ES-I3 (cell line): ENCODE measurements around the gene RNF217.
"Not testable (repeated sequence)": the region's sequence is repeated elsewhere in the genome, so short reads cannot be mapped to it uniquely, and the experiment has no call there.

Source experiments
- H3K36me3 ChIP-seq: 2 replicates; pipeline ENCODE4 v1.6.1; 2013; ENCODE audit warnings: mild to moderate bottlenecking, low read length, control low read depth, moderate library complexity; ENCODE audit not compliant: insufficient read depth
- H3K4me1 ChIP-seq: 2 replicates; pipeline ENCODE4 v1.6.1; 2013; ENCODE audit warnings: mild to moderate bottlenecking, control low read depth, low read length; ENCODE audit not compliant: insufficient read depth
- H3K9ac ChIP-seq: 2 replicates; pipeline ENCODE4 v1.6.1; 2013; ENCODE audit warnings: low read depth, mild to moderate bottlenecking, low read length, moderate library complexity
- H3K9me3 ChIP-seq: 2 replicates; pipeline ENCODE4 v1.6.1; 2013; ENCODE audit warnings: mild to moderate bottlenecking, low read length, moderate library complexity; ENCODE audit not compliant: control insufficient read depth, insufficient read depth

RNF217 gene

DNA sequence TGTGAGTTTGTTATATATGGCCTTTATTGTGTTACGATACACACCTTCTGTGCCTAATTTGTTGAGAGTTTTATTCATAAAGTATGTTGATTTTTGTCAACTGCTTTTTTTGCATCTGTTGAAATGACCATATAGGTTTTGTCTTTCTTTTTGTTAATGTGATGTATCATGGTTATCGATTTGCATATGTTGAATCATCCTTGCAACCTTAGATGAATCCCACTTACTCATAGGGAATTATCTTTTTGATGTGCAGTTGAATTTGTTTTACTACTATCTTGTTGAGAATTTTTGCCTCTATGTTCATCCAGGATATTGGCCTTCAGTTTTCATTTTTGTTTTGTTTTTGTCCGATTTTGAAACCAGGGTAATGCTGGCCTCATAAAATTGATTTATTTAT lies 145.7 kb downstream of the RNF217 start:
- Histone ChIP-seq H3K9me3 (0 out of 2 replicates have a peak, but pooled peaks cover 3% of the 10 kb centered on the region), H3K36me3 (no peaks in the 10 kb centered on the region), H3K4me1 (peaks cover 8% of the 10 kb centered on the region), H3K9ac (no peak overlapping the region)

DNA sequence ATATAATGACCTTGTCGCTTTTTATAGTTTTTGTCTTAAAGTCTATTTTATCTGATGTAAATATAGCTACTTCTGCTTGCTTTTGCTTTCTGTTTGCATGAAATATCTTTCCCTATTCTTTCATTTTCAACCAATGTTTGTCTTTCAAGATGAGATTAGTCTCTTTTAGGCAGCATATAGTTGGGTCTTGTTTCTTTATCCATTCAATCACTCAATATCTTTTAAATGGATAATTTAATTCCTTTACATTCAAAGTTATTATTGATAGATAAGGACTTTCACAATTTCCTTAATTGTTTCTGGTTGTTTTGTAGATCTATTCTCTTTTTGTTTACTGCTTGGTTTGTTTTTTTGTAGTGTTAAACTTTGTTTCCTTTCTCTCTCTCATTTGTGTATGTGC lies 147.8 kb downstream of the RNF217 start:
- Histone ChIP-seq H3K36me3 (no peaks in the 10 kb centered on the region), H3K9ac (no peak overlapping the region), H3K4me1 (no peaks in the 10 kb centered on the region), H3K9me3 (0 out of 2 replicates have a peak, but pooled peaks cover 3% of the 10 kb centered on the region)

DNA sequence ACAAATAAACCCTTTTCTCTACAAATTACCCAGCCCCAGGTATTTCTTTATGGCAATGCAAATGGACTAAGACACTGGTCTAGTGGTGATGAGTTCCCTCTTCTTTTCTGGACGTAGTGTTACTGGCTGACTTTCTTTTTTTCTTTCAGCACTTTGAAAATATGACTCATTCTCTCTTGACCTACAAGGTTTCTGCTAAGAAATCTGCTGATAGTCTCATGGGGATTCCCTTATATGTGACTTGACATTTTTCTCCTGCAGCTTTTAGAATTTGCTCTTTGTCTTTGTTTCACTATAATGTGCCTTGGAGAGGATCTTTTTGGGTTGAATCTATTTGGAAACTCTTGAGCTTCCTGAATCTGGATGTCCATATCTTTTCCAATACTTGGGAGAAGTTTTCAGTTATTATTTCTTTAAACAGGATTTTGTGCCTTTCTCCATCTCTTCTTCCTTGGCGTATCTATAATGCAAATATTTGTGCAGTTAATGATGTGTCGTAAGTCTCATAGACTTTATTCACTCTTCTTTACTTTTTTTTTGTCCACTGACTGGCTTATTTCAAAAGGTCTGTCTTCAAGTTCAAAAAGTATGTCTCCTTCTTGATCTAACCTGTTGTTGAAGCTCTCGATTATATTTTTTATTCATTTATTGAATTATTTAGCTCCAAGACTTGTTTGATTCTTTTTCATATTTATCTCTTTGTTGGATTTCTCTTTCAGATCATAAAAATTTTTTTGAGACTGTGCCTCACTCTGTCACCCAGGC lies 149.2 kb downstream of the RNF217 start:
- Histone ChIP-seq H3K36me3 (no peaks in the 10 kb centered on the region), H3K9me3 (0 out of 2 replicates have a peak, but pooled peaks cover 3% of the 10 kb centered on the region), H3K4me1 (no peaks in the 10 kb centered on the region), H3K9ac (no peak overlapping the region)

DNA sequence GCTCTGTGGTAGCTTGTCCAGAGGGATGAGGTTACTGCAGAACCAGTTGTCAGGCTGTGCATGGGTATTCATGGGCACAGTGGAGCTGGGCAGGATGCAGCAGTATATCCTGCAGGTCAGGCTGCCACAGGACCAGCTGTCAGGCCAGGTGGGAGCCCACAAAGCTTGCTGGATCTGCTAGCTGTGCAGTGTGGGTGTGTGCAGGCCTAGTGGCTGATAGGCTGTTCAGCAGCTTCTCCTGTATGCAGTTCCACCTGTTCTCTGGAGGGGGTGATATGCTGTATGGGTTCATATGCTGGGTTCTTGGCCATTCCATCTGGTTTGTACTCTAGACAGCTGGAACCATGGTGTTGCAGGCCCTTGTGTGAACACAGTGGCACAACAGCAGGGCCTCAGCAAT lies 150.7 kb downstream of the RNF217 start:
- Histone ChIP-seq H3K36me3 (no peaks in the 10 kb centered on the region), H3K4me1 (no peaks in the 10 kb centered on the region), H3K9me3 (0 out of 2 replicates have a peak, but pooled peaks cover 3% of the 10 kb centered on the region), H3K9ac (no peak overlapping the region)

DNA sequence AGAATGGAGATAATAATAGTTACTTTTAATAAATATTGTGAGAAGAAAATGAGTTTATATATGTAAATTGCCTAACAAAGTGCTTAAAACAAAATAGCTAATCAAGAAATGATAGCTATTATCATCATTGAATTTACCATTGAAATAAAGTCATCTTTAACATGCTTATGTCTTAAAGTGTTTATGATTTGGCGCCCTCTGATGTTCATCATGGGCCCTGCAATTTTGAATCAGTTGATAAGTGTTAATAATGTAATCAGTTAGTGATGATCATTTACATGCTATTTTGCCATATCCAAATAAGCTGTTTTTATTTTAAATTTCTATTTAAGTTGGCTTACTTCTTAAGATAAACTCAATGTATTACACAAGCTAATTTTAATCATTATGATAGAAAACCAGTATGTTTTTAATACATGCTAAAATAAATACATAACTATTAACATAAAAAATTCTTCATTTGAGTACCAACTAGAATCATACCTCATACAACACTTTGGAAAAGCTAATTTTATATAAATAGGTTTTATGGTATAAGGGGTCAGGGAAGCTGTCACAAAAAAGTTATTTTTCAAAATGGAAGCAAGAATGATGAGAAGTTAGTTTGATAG lies 152.1 kb downstream of the RNF217 start:
- H3K36me3 ChIP-seq: no peaks in the 10 kb centered on the region
- H3K4me1 ChIP-seq: no peaks in the 10 kb centered on the region
- no peak overlapping the region for H3K9ac ChIP-seq
- H3K9me3 ChIP-seq: 0 out of 2 replicates have a peak, but pooled peaks cover 3% of the 10 kb centered on the region

DNA sequence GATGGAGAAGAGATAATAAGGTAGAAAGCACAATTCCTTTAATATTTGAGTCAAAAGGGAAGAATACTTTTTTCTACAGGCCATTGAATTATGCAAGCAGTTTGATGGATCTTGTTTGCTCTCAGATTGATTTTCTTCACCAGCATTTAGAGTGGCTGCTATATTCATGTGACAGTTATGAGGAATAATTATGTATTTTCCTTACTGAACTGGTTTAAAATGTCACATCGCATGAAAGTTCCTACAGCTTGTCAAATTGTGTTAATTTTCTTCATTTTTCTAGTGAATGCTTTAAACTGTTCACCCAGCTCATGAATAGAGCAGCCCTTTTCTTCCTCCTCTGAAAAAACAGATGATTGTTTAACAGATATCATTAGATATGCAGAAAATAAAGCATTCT lies 153.9 kb downstream of the RNF217 start:
- H3K36me3 ChIP-seq: no peaks in the 10 kb centered on the region
- no peaks in the 10 kb centered on the region for H3K9me3 ChIP-seq
- no peak overlapping the region for H3K9ac ChIP-seq
- no peaks in the 10 kb centered on the region for H3K4me1 ChIP-seq

DNA sequence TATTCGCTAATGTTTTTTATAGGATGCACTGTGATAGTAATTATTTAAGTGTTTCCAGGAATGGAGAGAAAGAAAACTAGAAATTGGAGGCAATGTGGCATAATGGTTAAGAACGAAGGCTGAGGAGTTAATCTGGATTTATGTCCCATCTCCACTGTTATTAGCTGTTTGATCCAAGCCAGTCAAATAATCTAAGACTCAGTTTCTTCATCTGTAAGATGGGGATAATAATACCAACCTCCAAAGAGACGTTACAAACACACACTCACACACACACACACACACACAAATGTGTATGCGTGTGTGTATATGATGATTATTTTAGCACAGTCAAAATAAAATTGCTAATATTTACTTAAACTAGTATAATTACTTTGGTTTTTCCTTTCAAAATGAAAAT lies 154.5 kb downstream of the RNF217 start:
- Histone ChIP-seq H3K9ac (no peak overlapping the region), H3K36me3 (no peaks in the 10 kb centered on the region), H3K4me1 (no peaks in the 10 kb centered on the region), H3K9me3 (no peaks in the 10 kb centered on the region)

DNA sequence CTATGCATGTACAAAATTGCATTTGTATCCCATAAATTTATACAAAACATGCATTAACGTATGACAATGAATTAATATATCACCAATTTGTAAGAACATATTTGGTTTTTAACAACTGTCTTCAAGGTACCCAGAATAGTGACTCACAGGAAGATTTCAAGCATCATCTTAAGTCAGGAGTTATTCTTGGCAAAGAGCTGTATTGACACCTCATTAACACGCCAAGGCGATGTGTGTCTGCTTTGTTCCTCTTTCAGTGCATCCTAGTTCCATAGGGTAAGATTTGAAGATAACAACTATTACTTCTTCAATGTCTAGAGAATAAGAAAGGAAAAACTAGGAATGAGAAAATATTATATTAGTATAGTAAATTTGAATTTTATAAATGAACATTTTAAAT lies 155.6 kb downstream of the RNF217 start:
- no peaks in the 10 kb centered on the region for H3K4me1 ChIP-seq
- H3K36me3 ChIP-seq: no peaks in the 10 kb centered on the region
- no peak overlapping the region for H3K9ac ChIP-seq
- no peaks in the 10 kb centered on the region for H3K9me3 ChIP-seq

DNA sequence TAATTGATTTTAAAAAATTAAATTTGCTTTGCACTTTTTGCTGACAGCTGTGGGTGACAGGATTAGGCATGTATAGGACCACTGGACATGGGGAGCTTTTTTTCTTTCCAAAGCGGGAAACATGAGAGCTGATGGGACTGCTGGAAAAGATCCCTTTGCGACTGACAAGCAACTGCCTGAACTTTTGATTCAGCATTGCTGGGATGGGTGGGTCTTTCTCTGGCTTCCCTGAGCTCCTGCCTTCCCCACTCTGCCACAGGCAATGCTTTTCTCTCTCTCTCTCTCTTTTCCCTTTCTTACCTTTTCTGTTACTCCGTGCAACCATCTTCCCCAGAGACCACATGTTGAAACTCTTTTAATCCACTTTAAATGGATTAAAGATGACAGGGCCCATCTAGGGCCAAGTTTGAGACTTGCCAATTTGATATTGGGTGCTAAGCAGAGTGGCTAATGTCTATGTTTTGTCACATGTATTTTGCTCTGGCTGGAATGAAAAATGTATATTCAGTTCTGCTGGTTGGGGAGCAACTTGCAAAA lies 157.9 kb downstream of the RNF217 start:
- Histone ChIP-seq H3K4me1 (no peaks in the 10 kb centered on the region; the same call in 1 of the 2 replicates), H3K9me3 (no peaks in the 10 kb centered on the region; the same call in 1 of the 2 replicates), H3K36me3 (no peaks in the 10 kb centered on the region), H3K9ac (no peak overlapping the region)

DNA sequence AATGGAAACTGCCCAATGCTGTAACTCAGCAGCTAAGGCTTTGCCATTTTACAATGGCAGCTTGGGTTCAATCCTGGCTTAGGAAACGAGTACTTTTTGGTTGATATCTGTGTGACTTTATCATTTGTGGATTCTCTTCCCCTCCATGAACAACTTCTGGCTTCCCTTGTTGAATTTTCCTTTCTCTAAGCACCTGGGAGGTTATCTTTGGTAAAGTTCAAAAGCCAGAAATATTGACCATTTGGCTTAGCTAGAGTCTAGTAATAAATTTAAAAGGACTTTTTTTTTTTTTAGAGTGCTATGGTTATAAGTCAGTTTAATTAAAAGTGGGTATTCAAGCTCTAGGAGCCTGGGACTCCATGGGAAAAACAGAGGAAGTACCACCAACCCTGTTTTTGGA lies 159.7 kb downstream of the RNF217 start:
- Histone ChIP-seq H3K4me1 (no peaks in the 10 kb centered on the region; the same call in 1 of the 2 replicates), H3K9ac (no peak overlapping the region), H3K36me3 (no peaks in the 10 kb centered on the region), H3K9me3 (no peaks in the 10 kb centered on the region; the same call in 1 of the 2 replicates)

DNA sequence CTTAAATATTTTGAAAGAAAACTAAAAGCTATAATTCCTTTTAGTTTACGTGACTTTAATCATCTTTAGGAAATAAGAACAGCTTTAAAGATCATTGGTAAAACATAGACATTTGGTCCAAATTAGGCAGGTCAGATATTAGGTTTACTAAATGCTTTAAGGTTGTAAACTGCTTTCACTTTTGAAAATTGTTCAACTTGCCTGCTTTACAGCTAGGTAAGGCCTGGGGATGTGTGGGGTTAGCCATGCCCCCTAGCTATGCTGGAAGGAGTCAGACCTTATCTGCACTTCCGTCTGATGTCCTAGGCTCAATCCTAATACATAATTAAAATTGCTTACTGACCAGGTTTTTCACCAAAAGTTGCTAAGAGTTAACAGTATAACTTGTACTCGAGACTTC lies 160.8 kb downstream of the RNF217 start:
- Histone ChIP-seq H3K9ac (no peak overlapping the region), H3K9me3 (no peaks in the 10 kb centered on the region; the same call in 1 of the 2 replicates), H3K36me3 (no peaks in the 10 kb centered on the region), H3K4me1 (no peaks in the 10 kb centered on the region; the same call in 1 of the 2 replicates)

DNA sequence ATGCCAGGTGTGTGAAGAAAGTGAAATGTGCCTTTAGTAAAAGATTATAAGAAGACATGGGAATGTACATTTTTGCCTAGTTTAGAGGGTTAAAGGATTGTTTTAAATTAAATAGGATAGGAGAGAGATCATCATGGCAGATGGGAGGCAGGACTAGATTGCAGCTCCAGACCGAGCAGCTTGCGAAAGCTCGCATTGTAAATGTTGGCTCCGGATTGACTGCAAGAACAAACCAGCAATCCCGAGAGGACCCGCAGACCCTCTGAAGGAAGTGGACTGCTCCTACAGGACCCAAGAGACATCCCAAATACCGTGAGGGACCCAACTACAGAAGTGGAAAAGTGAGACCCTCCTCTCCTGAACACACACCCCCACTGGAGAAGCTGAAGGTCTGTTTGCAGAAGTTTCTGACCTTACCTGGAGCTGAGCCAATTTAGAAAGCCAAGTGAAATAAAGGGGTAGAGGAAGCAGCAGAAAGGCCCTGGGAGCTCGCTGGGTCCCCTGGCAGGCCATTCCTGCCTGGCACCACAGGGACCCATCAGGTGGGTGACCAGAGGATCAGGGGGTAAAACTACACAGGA lies 161.3 kb downstream of the RNF217 start:
- no peaks in the 10 kb centered on the region; the same call in 1 of the 2 replicates for H3K9me3 ChIP-seq
- H3K4me1 ChIP-seq: no peaks in the 10 kb centered on the region; the same call in 1 of the 2 replicates
- H3K9ac ChIP-seq: no peak overlapping the region
- no peaks in the 10 kb centered on the region for H3K36me3 ChIP-seq

DNA sequence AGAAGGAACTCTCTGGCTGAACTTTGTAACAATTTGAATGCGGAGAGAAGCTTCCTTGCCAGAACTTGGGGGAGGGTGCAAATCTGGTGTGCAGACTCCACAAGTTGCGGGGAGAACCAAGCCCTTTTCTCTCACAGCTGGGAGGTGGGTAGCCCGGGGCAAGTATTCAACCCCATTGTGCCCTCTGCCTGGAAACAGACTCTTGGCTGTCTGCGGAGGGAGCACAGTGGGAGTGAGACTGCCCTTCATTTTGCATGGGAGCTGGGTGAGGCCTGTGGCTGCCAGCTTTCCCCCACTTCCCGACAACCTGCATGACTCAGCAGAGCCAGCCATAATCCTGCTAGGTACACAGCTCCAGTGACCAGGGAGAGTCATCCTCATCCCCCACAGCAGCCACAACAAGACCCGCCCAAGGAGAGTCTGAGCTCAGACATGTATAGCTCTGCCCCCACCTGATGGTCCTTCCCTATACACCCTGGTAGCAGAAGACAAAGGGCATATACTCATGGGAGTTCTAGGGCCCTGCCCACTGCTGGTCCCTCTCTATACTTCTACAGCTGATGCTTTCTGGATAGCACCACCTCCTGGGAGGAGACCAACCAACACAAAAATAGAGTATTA lies 161.9 kb downstream of the RNF217 start:
- no peaks in the 10 kb centered on the region for H3K36me3 ChIP-seq
- H3K9ac ChIP-seq: no peak overlapping the region
- no peaks in the 10 kb centered on the region; the same call in 1 of the 2 replicates for H3K9me3 ChIP-seq
- no peaks in the 10 kb centered on the region; the same call in 1 of the 2 replicates for H3K4me1 ChIP-seq

DNA sequence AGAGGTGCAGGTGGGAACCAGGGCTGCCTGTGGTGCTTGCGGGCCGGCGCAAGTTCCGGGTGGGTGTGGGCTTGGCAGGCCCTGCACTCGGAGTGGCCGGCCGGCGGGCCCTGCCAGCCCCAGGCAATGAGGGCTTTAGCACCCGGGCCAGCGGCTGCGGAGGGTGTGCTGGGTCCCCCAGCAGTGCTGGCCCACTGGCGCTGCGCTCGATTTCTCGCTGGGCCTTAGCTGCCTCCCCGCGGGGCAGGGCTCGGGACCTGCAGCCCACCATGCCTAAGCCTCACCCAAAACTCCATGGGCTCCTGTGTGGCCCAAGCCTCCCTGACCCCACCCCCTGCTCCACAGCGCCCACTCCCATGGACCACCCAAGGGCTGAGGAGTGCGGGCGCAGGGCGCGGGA lies 163.6 kb downstream of the RNF217 start:
- not testable (repeated sequence) for H3K9me3 ChIP-seq, H3K36me3 ChIP-seq, H3K4me1 ChIP-seq, H3K9ac ChIP-seq
